ENCODE measurements around the gene SNRK.

DNA sequence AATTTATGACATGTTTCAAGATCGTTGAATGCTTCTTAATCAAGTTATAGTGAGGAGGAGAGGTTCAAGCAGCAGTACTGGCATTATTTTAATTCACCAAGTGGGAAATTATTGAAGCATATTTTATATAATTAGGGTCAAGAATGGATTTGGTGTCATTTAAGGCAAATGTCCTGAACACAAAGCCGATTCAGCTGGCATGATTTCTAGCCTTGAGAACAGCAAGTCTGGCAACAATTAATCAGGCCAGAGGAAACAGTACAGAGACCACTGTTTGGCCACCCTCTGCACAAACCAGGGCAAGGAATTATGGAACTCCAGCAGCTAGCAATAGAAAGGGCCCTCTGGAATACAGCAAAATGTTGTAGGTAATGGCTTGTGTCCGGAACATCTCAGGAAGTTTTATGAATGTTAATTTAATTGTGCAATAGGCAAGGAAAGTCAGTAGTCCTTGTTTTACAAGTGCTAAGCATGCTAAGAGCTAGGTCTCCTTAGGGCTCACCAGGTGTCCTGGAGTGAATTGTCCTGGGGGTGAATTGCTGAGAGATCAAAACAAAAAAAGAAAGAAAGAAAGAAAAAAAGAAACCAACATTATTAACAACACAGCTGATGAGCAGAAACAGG lies 38.7 kb upstream of the SNRK start:
- TF ChIP-seq, protein P1, sequence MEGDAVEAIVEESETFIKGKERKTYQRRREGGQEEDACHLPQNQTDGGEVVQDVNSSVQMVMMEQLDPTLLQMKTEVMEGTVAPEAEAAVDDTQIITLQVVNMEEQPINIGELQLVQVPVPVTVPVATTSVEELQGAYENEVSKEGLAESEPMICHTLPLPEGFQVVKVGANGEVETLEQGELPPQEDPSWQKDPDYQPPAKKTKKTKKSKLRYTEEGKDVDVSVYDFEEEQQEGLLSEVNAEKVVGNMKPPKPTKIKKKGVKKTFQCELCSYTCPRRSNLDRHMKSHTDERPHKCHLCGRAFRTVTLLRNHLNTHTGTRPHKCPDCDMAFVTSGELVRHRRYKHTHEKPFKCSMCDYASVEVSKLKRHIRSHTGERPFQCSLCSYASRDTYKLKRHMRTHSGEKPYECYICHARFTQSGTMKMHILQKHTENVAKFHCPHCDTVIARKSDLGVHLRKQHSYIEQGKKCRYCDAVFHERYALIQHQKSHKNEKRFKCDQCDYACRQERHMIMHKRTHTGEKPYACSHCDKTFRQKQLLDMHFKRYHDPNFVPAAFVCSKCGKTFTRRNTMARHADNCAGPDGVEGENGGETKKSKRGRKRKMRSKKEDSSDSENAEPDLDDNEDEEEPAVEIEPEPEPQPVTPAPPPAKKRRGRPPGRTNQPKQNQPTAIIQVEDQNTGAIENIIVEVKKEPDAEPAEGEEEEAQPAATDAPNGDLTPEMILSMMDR (conservative IDR thresholded peaks at IDR 0.05; ENCODE audit: low read depth, low read length), result no peak
- TF ChIP-seq EZH2 (IDR thresholded peaks at IDR 0.05; ENCODE audit: low read length, unreplicated experiment), result no peak
